ENCODE measurements around the gene SMARCE1. TPM values are rescaled to one million over a fixed set of nuclear protein-coding genes. Genes with fewer than 3 reads are reported as not detected.

Gene SMARCE1
- total and polyA plus RNA-seq, 2 of the 4 experiments (the other 2 are of a cell fraction): 66.2 to 119 TPM

GRCh38 chr17:40607641-40608040 lies 40.0 kb downstream of the SMARCE1 start:
- Histone ChIP-seq H3K4me3 (ENCODE audit: insufficient read depth, low read depth, low read length) (no peak overlapping the region), H3K9me3 (ENCODE audit: control insufficient read depth, insufficient read depth, low read length) (no peaks in the 10 kb centered on the region), H2BK20ac (ENCODE audit: low read depth, low read length) (no peak overlapping the region), H3K4ac (ENCODE audit: low read depth, low read length) (no peak overlapping the region), H4K8ac (ENCODE audit: low read depth in 2 of 2, low read length in 2 of 2) (no peak overlapping the region), H3K4me2 (ENCODE audit: low read depth, low read length) (no peak overlapping the region), H2AK9ac (replicated peaks; ENCODE audit: low read depth, low read length, poor library complexity) (no peak overlapping the region), H3K9ac (ENCODE audit: low read depth, low read length) (no peak overlapping the region), H3K56ac (ENCODE audit: extremely low read depth, insufficient read depth, low read length) (no peak overlapping the region), H2AK5ac (ENCODE audit: low read depth, low read length) (no peak overlapping the region), H4K91ac (ENCODE audit: insufficient read depth, low read depth, low read length) (no peak overlapping the region), H3K23ac (ENCODE audit: low read depth, low read length) (no peak overlapping the region), H3K9me1 (ENCODE audit: insufficient read depth, low read length) (no peaks in the 10 kb centered on the region), H4K20me1 (ENCODE audit: insufficient read depth, low read length) (no peaks in the 10 kb centered on the region), H3K14ac (replicated peaks; ENCODE audit: low read depth, low read length) (no peak overlapping the region), H2BK120ac (ENCODE audit: low read depth, low read length) (no peak overlapping the region), H3K27me3 (ENCODE audit: control insufficient read depth, insufficient read depth, low read length) (peaks cover 52% of the 10 kb centered on the region), H3K36me3 (ENCODE audit: control insufficient read depth, insufficient read depth, low read length) (no peaks in the 10 kb centered on the region), H2BK5ac (ENCODE audit: low read depth, low read length, poor library complexity, severe bottlenecking) (no peak overlapping the region), H3K79me1 (ENCODE audit: low read depth in 1 of 2, low read length in 2 of 2) (no peaks in the 10 kb centered on the region), H3K27ac (ENCODE audit: insufficient read depth, low read length) (no peak overlapping the region), H4K5ac (ENCODE audit: low read depth, low read length) (no peak overlapping the region), H3K18ac (ENCODE audit: low read depth, low read length) (no peak overlapping the region), H2AFZ (replicated peaks; ENCODE audit: low read length, poor library complexity) (no peak overlapping the region), H3K4me1 (ENCODE audit: control insufficient read depth, insufficient read depth, low read length) (no peaks in the 10 kb centered on the region; the same call in 1 of the 2 replicates), H2BK15ac (ENCODE audit: low read depth, low read length) (no peak overlapping the region)
- dilution Hi-C loops (cut with HindIII; ENCODE audit: low sequenced_read_pairs, unreplicated experiment) (no loop called here), in situ Hi-C loops (cut with MboI; ENCODE audit: low sequenced_read_pairs) (no loop called here), intact Hi-C loops (cut with micrococcal nuclease) (no loop called here)
- TF ChIP-seq RAD21 (IDR thresholded peaks at IDR 0.05; ENCODE audit: low read length) (no peak), ELK1 (IDR thresholded peaks at IDR 0.05; ENCODE audit: borderline replicate concordance, low read depth, low read length) (no peak), SMC3 (IDR thresholded peaks at IDR 0.05; ENCODE audit: low read depth, low read length) (no peak), CTCF (conservative IDR thresholded peaks at IDR 0.05; ENCODE audit: low read depth, low read length) (no peak)
- CTCF ChIA-PET: no interaction called here
- BruUV-seq (replicated peaks): no TSS peak
- POLR2A ChIA-PET (ENCODE audit: unreplicated experiment): no interaction called here
- no CpG with 5 or more reads among the region's 5 CpGs for WGBS, 2 experiments (ENCODE audit: extremely low coverage in 2 of 2, insufficient read length in 1 of 2)
- no peak for DNase-seq
- no peak for ATAC-seq (ENCODE audit: low read depth)

All from IMR-90 (cell line).